HepG2 (cell line): Measurements from ENCODE around the gene RNH1. TPM values are rescaled to one million over a fixed set of nuclear protein-coding genes. Genes with fewer than 3 reads are reported as not detected.

ENCODE experiments used
- ARHGAP35 ChIP-seq: sonication (generic); formaldehyde crosslinking; IDR thresholded peaks from 2 replicates; pipeline ENCODE4 v1.9.0; 2022; ENCODE audit warnings: mild to moderate bottlenecking, inconsistent platforms, moderate library complexity, missing genetic modification reagents, borderline replicate concordance
- CBX5 ChIP-seq: sonication (generic); formaldehyde crosslinking; IDR thresholded peaks from 2 replicates; pipeline ENCODE4 v1.4.0; 2020; ENCODE audit warnings: missing genetic modification reagents, borderline replicate concordance
- DBP ChIP-seq: sonication (generic); formaldehyde crosslinking; IDR thresholded peaks from 2 replicates; pipeline ENCODE4 v1.4.0; 2020; ENCODE audit warnings: missing genetic modification reagents; ENCODE audit errors: not compliant biosample characterization
- DR1 ChIP-seq: sonication (generic); formaldehyde crosslinking; IDR thresholded peaks from 2 replicates; pipeline ENCODE4 v1.8.0; 2021; ENCODE audit warnings: mild to moderate bottlenecking, missing genetic modification reagents, inconsistent platforms
- SP1 ChIP-seq, 2 experiments: fragments of 450-650 bp in 1 of 2; sonication (generic) in 1 of 2; formaldehyde crosslinking in 1 of 2; IDR thresholded peaks; 2 replicates each; pipeline versions ENCODE4 v1.4.0 to v1.6.1; 2016 to 2020; ENCODE audit warnings: missing genetic modification reagents in 1 of 2
- ZBED4 ChIP-seq: sonication (generic); formaldehyde crosslinking; IDR thresholded peaks from 2 replicates; pipeline ENCODE4 v1.4.0; 2020; ENCODE audit warnings: missing genetic modification reagents, borderline replicate concordance
- ZBTB10 ChIP-seq: sonication (generic); formaldehyde crosslinking; IDR thresholded peaks from 2 replicates; pipeline ENCODE4 v1.4.0; 2020; ENCODE audit warnings: missing genetic modification reagents, borderline replicate concordance
- ZBTB37 ChIP-seq: sonication (generic); formaldehyde crosslinking; IDR thresholded peaks from 2 replicates; pipeline ENCODE4 v1.4.0; 2020; ENCODE audit warnings: mild to moderate bottlenecking, missing genetic modification reagents
- ZKSCAN8 ChIP-seq: IDR thresholded peaks from 2 replicates; pipeline ENCODE4 v1.6.1; 2016; ENCODE audit warnings: borderline replicate concordance, missing genetic modification reagents, missing compliant biosample characterization
- ZNF224 ChIP-seq: sonication (generic); formaldehyde crosslinking; IDR thresholded peaks from 2 replicates; pipeline ENCODE4 v1.5.0; 2020; ENCODE audit warnings: mild to moderate bottlenecking, missing genetic modification reagents
- ZNF556 ChIP-seq: sonication (generic); formaldehyde crosslinking; IDR thresholded peaks from 2 replicates; pipeline ENCODE4 v1.4.0; 2020; ENCODE audit warnings: mild to moderate bottlenecking, missing genetic modification reagents, borderline replicate concordance
- ZNF616 ChIP-seq: sonication (generic); formaldehyde crosslinking; IDR thresholded peaks from 2 replicates; pipeline ENCODE4 v1.5.0; 2020; ENCODE audit warnings: low read depth, mild to moderate bottlenecking, missing genetic modification reagents
- ZNF660 ChIP-seq: sonication (generic); formaldehyde crosslinking; IDR thresholded peaks from 2 replicates; pipeline ENCODE4 v1.5.1; 2020; ENCODE audit warnings: mild to moderate bottlenecking, low read depth, missing genetic modification reagents, borderline replicate concordance
- ZNF780A ChIP-seq: sonication (generic); formaldehyde crosslinking; IDR thresholded peaks from 2 replicates; pipeline ENCODE4 v1.8.0; 2022; ENCODE audit warnings: mild to moderate bottlenecking, missing genetic modification reagents, moderate library complexity
- ZNF850 ChIP-seq: sonication (generic); formaldehyde crosslinking; conservative IDR thresholded peaks from 2 replicates; pipeline ENCODE4 v1.9.0; 2021; ENCODE audit warnings: mild to moderate bottlenecking, missing genetic modification reagents
- polyA plus RNA-seq, 8 experiments: library from polyadenylated mRNA; depleted of rRNA in 3 of 8; stranded (reverse) in 7 of 8; unstranded in 1 of 8; fragments of >200 nt; fragmentation: Illumina TruSeq in 4 of 8; extraction: Trizol in 4 of 8; gene quantifications; 2 replicates each; pipeline versions ENCODE4 v1.2.1 to v1.2.3, GENCODE V29; 2011 to 2016; ENCODE audit warnings: low read depth in 4 of 8, missing spikeins in 1 of 8, mixed read lengths in 1 of 8; ENCODE audit not compliant: insufficient read depth in 1 of 8
- total RNA-seq, 5 experiments: library from RNA; depleted of rRNA; stranded (reverse); fragments of >200 nt; fragmentation: Illumina TruSeq; extraction: Trizol; gene quantifications; 2 replicates each; pipeline ENCODE4 v1.2.3, GENCODE V29; 2016; ENCODE audit warnings: low read depth in 1 of 5

Gene RNH1
- total and polyA plus RNA-seq, 2 of the 13 experiments (the other 11 are each of a cell fraction or from before 2014, with no cell fraction given): 36.0 to 74.1 TPM

GRCh38 chr11:506995-507726 is at the start of gene RNH1 (continued):
- TF ChIP-seq ZBTB37 (no peak), ZNF660 (CRISPR knock-in tag) (no peak), CBX5 (CRISPR knock-in tag) (no peak), ZKSCAN8 (CRISPR knock-in tag) (no peak), ZNF224 (no peak), ZNF780A (0 out of 2 replicates have a peak, but pooled peaks have one; percentile 30), ZNF556 (CRISPR knock-in tag) (no peak; the same call in 1 of the 2 replicates), DBP (CRISPR knock-in tag) (no peak), ZNF616 (CRISPR knock-in tag) (no peak), ZBTB10 (CRISPR knock-in tag) (no peak), DR1 (CRISPR knock-in tag) (no peak), ZBED4 (CRISPR knock-in tag) (no peak), ZNF850 (CRISPR knock-in tag) (no peak), SP1 (IDR thresholded peaks at IDR 0.05) (no peak), SP1 (CRISPR knock-in tag; IDR thresholded peaks at IDR 0.05) (peak; percentile 57), ARHGAP35 (no peak)
